K562 (cell line): ENCODE measurements around the gene TRIM47. TPM values are rescaled to one million over a fixed set of nuclear protein-coding genes. Genes with fewer than 3 reads are reported as not detected.
A peak's percentile ranks its signal among the peaks of the same experiment; 100 is the strongest.

ENCODE experiments used
- CBX5 ChIP-seq: IDR thresholded peaks from 2 replicates; pipeline ENCODE4 v1.6.1; 2014; ENCODE audit warnings: low read depth, borderline replicate concordance
- GABPB1 ChIP-seq: sonication (generic); formaldehyde crosslinking; IDR thresholded peaks from 2 replicates; pipeline ENCODE4 v1.8.0; 2022; ENCODE audit warnings: mild to moderate bottlenecking, missing genetic modification reagents
- PCBP1 ChIP-seq: fragments of 200-400 bp; formaldehyde crosslinking; IDR thresholded peaks from 2 replicates; pipeline ENCODE4 v1.6.1; 2018; ENCODE audit warnings: mild to moderate bottlenecking, low read depth, low read length; ENCODE audit not compliant: poor library complexity, severe bottlenecking
- STAT5B ChIP-seq: fragments of 250-450 bp; sonication (Bioruptor Pico); IDR thresholded peaks from 2 replicates; pipeline ENCODE4 v1.8.0; 2021; ENCODE audit warnings: mild to moderate bottlenecking, inconsistent platforms
- TAF7 ChIP-seq: fragments of 450-650 bp; IDR thresholded peaks from 2 replicates; pipeline ENCODE4 v1.6.1; 2016; ENCODE audit warnings: missing genetic modification characterization, missing compliant biosample characterization
- TEAD1 ChIP-seq, 2 experiments: fragments of 450-650 bp in 1 of 2; sonication (generic) in 1 of 2; formaldehyde crosslinking; IDR thresholded peaks; 2 replicates each; pipeline versions ENCODE4 v1.4.0 to v1.8.0; 2020 to 2022; ENCODE audit warnings: mild to moderate bottlenecking in 2 of 2, missing genetic modification reagents in 1 of 2
- ZNF174 ChIP-seq: fragments of 250-450 bp; sonication (Bioruptor Pico); IDR thresholded peaks from 2 replicates; pipeline ENCODE4 v1.4.0; 2020; ENCODE audit warnings: mild to moderate bottlenecking
- ZNF707 ChIP-seq: fragments of 250-450 bp; sonication (Bioruptor Pico); conservative IDR thresholded peaks from 2 replicates; pipeline ENCODE4 v1.8.0; 2022; ENCODE audit warnings: inconsistent platforms, mild to moderate bottlenecking, moderate library complexity
- polyA plus RNA-seq, 8 experiments: library from polyadenylated mRNA; depleted of rRNA in 4 of 8; stranded (reverse) in 5 of 8; unstranded in 3 of 8; fragments of >200 nt; fragmentation: Nextera tagmentation in 2 of 8; fragmentation: Illumina TruSeq in 1 of 8; extraction: Ambion mirVana in 2 of 8; extraction: Trizol in 1 of 8; gene quantifications; 2 replicates each; pipeline versions ENCODE4 v1.2.1 to v1.2.3, GENCODE V29; 2011 to 2014; ENCODE audit warnings: inconsistent platforms in 1 of 8, missing spikeins in 1 of 8
- total RNA-seq, 7 experiments: library from RNA; depleted of rRNA in 6 of 7; stranded (reverse); fragments of >200 nt in 6 of 7; fragmentation: Illumina TruSeq in 2 of 7; extraction: Trizol in 2 of 7; gene quantifications; 2 replicates each; pipeline versions ENCODE4 v1.2.1 to v1.2.3, GENCODE V29; 2011 to 2021; ENCODE audit warnings: low replicate concordance in 1 of 7
- TF ChIP-seq, protein P1 (sequence below): IDR thresholded peaks from 3 replicates; pipeline ENCODE4 v1.6.1; 2011; ENCODE audit warnings: borderline replicate concordance, mild to moderate bottlenecking, moderate library complexity; ENCODE audit not compliant: insufficient read length; ENCODE audit errors: extremely low read depth
- TF ChIP-seq, protein P2 (sequence below): conservative IDR thresholded peaks from 2 replicates; pipeline ENCODE4 v1.6.1; 2011; ENCODE audit warnings: low read depth, mild to moderate bottlenecking, low read length; ENCODE audit not compliant: control insufficient read depth
- TF ChIP-seq, protein P3 (sequence below): fragments of 150-350 bp; conservative IDR thresholded peaks from 2 replicates; pipeline ENCODE4 v1.6.1; 2014; ENCODE audit warnings: low read length
- TF ChIP-seq, protein P4 (sequence below): fragments of 200-800 bp; sonication (Bioruptor generic); IDR thresholded peaks from 2 replicates; pipeline ENCODE4 v1.6.1; 2016; ENCODE audit warnings: missing genetic modification characterization, missing compliant biosample characterization

Gene TRIM47
- total and polyA plus RNA-seq, 9 of the 15 experiments (the other 6 are each of a cell fraction or from before 2014, with no cell fraction given): 0.56 to 6.1 (median 3.2) TPM

DNA sequence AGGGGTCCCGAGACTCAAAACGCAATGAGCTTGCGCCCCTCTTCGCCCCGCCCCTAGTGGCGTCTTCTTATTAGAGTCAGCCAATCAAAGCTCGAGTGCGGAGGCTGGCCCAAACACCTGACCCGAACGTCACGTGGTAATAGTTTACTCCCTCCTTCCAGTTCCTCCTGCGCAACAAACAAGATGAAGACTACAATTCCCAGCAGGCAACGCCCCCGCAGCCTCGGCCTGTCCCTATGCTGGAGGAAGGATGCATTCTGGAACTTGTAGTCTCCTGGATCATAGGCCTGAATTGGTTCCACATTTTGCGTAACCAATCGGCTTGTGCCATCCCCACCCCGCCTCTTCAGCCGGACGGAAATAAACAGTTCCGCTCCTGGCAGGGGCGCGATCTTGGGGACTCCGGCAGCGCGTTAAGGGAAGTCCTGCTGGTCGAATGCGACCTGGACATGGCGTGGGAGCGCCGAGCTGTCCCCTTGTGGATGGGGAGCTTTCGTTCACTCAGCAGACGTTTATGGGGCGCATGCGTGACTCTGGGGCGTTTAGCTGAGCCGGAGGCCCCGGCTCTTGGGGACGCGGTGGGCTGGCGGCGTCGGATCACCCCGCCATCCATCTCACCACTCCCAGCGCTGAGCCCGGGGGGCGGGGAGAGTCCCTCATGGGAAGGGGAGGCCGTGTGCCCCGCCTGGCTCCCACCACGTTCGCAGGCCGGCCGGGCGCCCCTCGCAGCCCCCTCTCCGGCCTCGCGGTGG, 22.9 kb downstream of the TRIM47 start, which contains the start of gene WBP2 (continued):
- TF ChIP-seq CBX5 (no peak), STAT5B (no peak), ZNF174 (CRISPR knock-in tag) (no peak), GABPB1 (CRISPR knock-in tag) (peak; percentile 88), TAF7 (tag) (peak; percentile 60; the same call in 1 of the 2 replicates), TEAD1 (CRISPR knock-in tag; IDR thresholded peaks at IDR 0.05) (peak in 1 of 2 experiments; percentile 42; a peak in 2 of 4 replicates), PCBP1 (no peak), ZNF707 (no peak)
- TF ChIP-seq, protein P1, sequence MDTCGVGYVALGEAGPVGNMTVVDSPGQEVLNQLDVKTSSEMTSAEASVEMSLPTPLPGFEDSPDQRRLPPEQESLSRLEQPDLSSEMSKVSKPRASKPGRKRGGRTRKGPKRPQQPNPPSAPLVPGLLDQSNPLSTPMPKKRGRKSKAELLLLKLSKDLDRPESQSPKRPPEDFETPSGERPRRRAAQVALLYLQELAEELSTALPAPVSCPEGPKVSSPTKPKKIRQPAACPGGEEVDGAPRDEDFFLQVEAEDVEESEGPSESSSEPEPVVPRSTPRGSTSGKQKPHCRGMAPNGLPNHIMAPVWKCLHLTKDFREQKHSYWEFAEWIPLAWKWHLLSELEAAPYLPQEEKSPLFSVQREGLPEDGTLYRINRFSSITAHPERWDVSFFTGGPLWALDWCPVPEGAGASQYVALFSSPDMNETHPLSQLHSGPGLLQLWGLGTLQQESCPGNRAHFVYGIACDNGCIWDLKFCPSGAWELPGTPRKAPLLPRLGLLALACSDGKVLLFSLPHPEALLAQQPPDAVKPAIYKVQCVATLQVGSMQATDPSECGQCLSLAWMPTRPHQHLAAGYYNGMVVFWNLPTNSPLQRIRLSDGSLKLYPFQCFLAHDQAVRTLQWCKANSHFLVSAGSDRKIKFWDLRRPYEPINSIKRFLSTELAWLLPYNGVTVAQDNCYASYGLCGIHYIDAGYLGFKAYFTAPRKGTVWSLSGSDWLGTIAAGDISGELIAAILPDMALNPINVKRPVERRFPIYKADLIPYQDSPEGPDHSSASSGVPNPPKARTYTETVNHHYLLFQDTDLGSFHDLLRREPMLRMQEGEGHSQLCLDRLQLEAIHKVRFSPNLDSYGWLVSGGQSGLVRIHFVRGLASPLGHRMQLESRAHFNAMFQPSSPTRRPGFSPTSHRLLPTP: no peak
- TF ChIP-seq, protein P2, sequence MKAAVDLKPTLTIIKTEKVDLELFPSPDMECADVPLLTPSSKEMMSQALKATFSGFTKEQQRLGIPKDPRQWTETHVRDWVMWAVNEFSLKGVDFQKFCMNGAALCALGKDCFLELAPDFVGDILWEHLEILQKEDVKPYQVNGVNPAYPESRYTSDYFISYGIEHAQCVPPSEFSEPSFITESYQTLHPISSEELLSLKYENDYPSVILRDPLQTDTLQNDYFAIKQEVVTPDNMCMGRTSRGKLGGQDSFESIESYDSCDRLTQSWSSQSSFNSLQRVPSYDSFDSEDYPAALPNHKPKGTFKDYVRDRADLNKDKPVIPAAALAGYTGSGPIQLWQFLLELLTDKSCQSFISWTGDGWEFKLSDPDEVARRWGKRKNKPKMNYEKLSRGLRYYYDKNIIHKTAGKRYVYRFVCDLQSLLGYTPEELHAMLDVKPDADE: peak; percentile 96; the same call in 1 of the 2 replicates
- TF ChIP-seq, protein P3, sequence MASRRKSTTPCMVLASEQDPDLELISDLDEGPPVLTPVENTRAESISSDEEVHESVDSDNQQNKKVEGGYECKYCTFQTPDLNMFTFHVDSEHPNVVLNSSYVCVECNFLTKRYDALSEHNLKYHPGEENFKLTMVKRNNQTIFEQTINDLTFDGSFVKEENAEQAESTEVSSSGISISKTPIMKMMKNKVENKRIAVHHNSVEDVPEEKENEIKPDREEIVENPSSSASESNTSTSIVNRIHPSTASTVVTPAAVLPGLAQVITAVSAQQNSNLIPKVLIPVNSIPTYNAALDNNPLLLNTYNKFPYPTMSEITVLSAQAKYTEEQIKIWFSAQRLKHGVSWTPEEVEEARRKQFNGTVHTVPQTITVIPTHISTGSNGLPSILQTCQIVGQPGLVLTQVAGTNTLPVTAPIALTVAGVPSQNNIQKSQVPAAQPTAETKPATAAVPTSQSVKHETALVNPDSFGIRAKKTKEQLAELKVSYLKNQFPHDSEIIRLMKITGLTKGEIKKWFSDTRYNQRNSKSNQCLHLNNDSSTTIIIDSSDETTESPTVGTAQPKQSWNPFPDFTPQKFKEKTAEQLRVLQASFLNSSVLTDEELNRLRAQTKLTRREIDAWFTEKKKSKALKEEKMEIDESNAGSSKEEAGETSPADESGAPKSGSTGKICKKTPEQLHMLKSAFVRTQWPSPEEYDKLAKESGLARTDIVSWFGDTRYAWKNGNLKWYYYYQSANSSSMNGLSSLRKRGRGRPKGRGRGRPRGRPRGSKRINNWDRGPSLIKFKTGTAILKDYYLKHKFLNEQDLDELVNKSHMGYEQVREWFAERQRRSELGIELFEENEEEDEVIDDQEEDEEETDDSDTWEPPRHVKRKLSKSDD: no peak
- TF ChIP-seq, protein P4, sequence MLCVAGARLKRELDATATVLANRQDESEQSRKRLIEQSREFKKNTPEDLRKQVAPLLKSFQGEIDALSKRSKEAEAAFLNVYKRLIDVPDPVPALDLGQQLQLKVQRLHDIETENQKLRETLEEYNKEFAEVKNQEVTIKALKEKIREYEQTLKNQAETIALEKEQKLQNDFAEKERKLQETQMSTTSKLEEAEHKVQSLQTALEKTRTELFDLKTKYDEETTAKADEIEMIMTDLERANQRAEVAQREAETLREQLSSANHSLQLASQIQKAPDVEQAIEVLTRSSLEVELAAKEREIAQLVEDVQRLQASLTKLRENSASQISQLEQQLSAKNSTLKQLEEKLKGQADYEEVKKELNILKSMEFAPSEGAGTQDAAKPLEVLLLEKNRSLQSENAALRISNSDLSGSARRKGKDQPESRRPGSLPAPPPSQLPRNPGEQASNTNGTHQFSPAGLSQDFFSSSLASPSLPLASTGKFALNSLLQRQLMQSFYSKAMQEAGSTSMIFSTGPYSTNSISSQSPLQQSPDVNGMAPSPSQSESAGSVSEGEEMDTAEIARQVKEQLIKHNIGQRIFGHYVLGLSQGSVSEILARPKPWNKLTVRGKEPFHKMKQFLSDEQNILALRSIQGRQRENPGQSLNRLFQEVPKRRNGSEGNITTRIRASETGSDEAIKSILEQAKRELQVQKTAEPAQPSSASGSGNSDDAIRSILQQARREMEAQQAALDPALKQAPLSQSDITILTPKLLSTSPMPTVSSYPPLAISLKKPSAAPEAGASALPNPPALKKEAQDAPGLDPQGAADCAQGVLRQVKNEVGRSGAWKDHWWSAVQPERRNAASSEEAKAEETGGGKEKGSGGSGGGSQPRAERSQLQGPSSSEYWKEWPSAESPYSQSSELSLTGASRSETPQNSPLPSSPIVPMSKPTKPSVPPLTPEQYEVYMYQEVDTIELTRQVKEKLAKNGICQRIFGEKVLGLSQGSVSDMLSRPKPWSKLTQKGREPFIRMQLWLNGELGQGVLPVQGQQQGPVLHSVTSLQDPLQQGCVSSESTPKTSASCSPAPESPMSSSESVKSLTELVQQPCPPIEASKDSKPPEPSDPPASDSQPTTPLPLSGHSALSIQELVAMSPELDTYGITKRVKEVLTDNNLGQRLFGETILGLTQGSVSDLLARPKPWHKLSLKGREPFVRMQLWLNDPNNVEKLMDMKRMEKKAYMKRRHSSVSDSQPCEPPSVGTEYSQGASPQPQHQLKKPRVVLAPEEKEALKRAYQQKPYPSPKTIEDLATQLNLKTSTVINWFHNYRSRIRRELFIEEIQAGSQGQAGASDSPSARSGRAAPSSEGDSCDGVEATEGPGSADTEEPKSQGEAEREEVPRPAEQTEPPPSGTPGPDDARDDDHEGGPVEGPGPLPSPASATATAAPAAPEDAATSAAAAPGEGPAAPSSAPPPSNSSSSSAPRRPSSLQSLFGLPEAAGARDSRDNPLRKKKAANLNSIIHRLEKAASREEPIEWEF: no peak
